Measurements from ENCODE around the gene ANKUB1. TPM values are rescaled to one million over a fixed set of nuclear protein-coding genes. Genes with fewer than 3 reads are reported as not detected.

The ANKUB1 gene
- total and polyA plus RNA-seq, 8 donors, result 0.14 to 2.2 (median 0.44) TPM; not detected in 1

DNA sequence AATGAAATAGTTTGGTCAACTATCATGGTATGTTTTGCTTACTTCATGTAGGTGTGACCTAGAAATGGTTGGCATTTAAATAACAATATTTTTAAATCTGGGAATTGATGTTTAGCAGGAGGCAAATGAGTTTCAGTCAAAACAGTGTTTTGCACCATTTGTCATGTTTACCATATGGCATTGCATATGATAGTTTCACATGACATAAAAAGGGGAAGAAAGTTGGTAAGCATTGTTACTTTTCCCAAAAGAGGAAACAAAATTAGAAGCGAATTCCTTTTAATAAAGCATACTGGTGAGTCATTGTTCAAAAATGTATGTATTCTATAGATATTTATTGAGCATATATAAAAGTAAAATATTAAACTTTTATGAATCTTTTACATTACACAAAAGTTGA, 23.0 kb upstream of the ANKUB1 start:
- Histone ChIP-seq H3K36me3 (no peaks in the 10 kb centered on the region), H3K9me3 (no peaks in the 10 kb centered on the region), H3K27me3 (no peaks in the 10 kb centered on the region), H3K27ac (peak overlapping the region; percentile 98 to 99), H3K4me3 (peak overlapping the region in 1 of 2 donors; percentile 73), H3K4me1 (peaks cover 11 to 70% of the 10 kb centered on the region in 2 donors)
- TF ChIP-seq CTCF (IDR thresholded peaks at IDR 0.05), result no peak
- no peak for DNase-seq
- intact Hi-C loops (cut with DNase I), result no loop called here
- ATAC-seq, result no peak

- Histone ChIP-seq H3K4me1 (peaks cover 11 to 56% of the 10 kb centered on the region in 2 donors), H3K27me3 (no peaks in the 10 kb centered on the region), H3K27ac (peak overlapping the region; percentile 98 to 99), H3K9me3 (no peaks in the 10 kb centered on the region), H3K4me3 (peak overlapping the region; percentile 70 to 73), H3K36me3 (no peaks in the 10 kb centered on the region)
- ATAC-seq, result peak; percentile 33
- TF ChIP-seq CTCF (IDR thresholded peaks at IDR 0.05), result no peak
- peak in 2 of 4 donors; percentile 33 to 61 for DNase-seq
- intact Hi-C loops (cut with DNase I), result no loop called here
These were observed 21.3 kb upstream of the ANKUB1 start for GRCh38 chr3:149813367-149814281.

DNA sequence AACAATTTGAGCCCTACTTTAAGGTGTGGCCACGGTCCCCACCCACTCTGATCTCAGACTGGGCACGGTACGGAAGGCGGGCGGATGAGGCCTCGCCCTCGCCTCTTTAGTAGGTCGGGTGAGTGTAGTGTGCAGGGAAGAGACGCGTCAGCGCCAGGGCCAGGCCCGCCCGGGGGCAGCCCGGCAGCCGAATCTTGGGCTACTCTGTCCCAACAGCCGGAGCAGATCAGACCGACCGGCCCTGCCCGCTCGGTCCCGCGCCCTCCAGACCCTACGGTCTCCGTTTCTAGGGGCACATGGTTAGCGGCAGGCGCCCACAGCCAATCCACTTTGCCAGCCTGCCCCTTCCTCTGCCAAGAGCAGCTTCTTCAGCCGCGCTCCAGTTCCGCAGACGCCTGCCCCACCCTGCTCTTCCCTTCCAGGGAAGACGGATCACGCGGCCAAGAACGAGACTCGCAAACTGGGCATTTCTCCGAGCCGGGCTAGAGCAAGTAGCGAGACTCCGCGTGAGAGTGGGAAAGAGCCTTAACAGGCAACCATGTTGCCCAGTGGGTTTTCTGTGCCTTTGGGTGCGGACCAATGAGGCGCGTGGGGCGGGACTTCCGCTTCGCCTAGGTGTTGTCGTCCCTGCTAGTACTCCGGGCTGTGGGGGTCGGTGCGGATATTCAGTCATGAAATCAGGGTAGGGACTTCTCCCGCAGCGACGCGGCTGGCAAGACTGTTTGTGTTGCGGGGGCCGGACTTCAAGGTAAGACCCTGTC, 20.4 kb upstream of the ANKUB1 start, which contains the start of gene RNF13:
TSS of gene RNF13 (plus strand) at position 610 of the 761 bp plus-strand sequence. CDS start 32,812 bp downstream, outside the sequence.
- ATAC-seq (peak; percentile 95), DNase-seq (peak; percentile 93 to 98 (median 96))
- Histone ChIP-seq H3K36me3 (no peaks in the 10 kb centered on the region), H3K27ac (peak within 1 kb of the TSS; percentile 98 to 99), H3K27me3 (no peaks in the 10 kb centered on the region), H3K4me3 (peak within 1 kb of the TSS; percentile 70 to 73), H3K4me1 (peaks cover 11 to 52% of the 10 kb centered on the region in 2 donors), H3K9me3 (no peaks in the 10 kb centered on the region)
- intact Hi-C loops (cut with DNase I), result no loop called here
- no peak for TF ChIP-seq CTCF (IDR thresholded peaks at IDR 0.05)

GRCh38 chr3:149812165-149812605, 19.8 kb upstream of the ANKUB1 start:
- DNase-seq, result no peak
- intact Hi-C loops (cut with DNase I), result no loop called here
- no peak for TF ChIP-seq CTCF (IDR thresholded peaks at IDR 0.05)
- Histone ChIP-seq H3K4me3 (peak overlapping the region; percentile 70 to 73), H3K9me3 (no peaks in the 10 kb centered on the region), H3K27ac (peak overlapping the region; percentile 98 to 99), H3K4me1 (peaks cover 11 to 46% of the 10 kb centered on the region in 2 donors), H3K36me3 (no peaks in the 10 kb centered on the region), H3K27me3 (no peaks in the 10 kb centered on the region)
- ATAC-seq, result no peak

Measured in left lung (tissue), 10 donors.